Activated CD4-positive, alpha-beta memory T cell treated with anti-CD3 and anti-CD28 coated beads for 36 hours (primary cell): ENCODE data around the gene FRMD4A. TPM values are rescaled to one million over a fixed set of nuclear protein-coding genes. Genes with fewer than 3 reads are reported as not detected.

Source experiments
- CTCF ChIA-PET: fragments of 350-600 bp; sonication (Branson Sonifier 250); formaldehyde crosslinking; loops from one replicate; lab custom pipeline; 2021; ENCODE audit warnings: antibody characterized with exemption, inconsistent platforms; lab: Charles Lee
- POLR2A ChIA-PET: fragments of 350-600 bp; sonication (Branson Sonifier 250); formaldehyde crosslinking; loops from one replicate; lab custom pipeline; 2021; ENCODE audit warnings: antibody characterized with exemption; lab: Charles Lee
- DNase-seq: peaks from one replicate; pipeline ENCODE4 v3.0.0-alpha.2; 2020
- H3K27ac Mint-ChIP-seq: one replicate; pipeline ENCODE4 v1.8.0; 2021; ENCODE audit warnings: mixed read lengths
- H3K27me3 Mint-ChIP-seq: one replicate; pipeline ENCODE4 v1.8.0; 2021; ENCODE audit warnings: mixed read lengths
- H3K36me3 Mint-ChIP-seq: one replicate; pipeline ENCODE4 v1.8.0; 2021; ENCODE audit warnings: mixed read lengths
- H3K4me1 Mint-ChIP-seq: one replicate; pipeline ENCODE4 v1.8.0; 2021; ENCODE audit warnings: low read depth, mixed read lengths
- H3K4me3 Mint-ChIP-seq: one replicate; pipeline ENCODE4 v1.8.0; 2021; ENCODE audit warnings: mild to moderate bottlenecking, mixed read lengths
- H3K9me3 Mint-ChIP-seq: one replicate; pipeline ENCODE4 v1.8.0; 2021; ENCODE audit warnings: mixed read lengths
- intact Hi-C: fragments of 100-400 bp; cut with micrococcal nuclease; formaldehyde crosslinking; loops from one replicate; pipeline ENCODE4 v1.15.1; 2023
- total RNA-seq, 2 experiments: library from RNA; stranded (reverse); gene quantifications; one replicate each; pipeline ENCODE4 v1.2.3, GENCODE V29; 2021

FRMD4A gene
- total RNA-seq, 2 experiments from 2014 or later = 0.31 to 1.7 TPM

- Mint-ChIP-seq H3K9me3 (no peaks in the 10 kb centered on the region), H3K27me3 (no peaks in the 10 kb centered on the region), H3K4me3 (no peak overlapping the region), H3K4me1 (no peaks in the 10 kb centered on the region), H3K27ac (no peak overlapping the region), H3K36me3 (no peaks in the 10 kb centered on the region)
- POLR2A ChIA-PET = no interaction called here
- DNase-seq = no peak
- CTCF ChIA-PET = no interaction called here
- intact Hi-C loops = loop anchor here (10.0 kb wide), 1 partner anchor 315 kb away; no protein-coding TSS in a partner anchor
Measured at GRCh38 chr10:14099885-14100284, 230.8 kb downstream of the FRMD4A start.

- H3K27ac Mint-ChIP-seq = no peak overlapping the region
- CTCF ChIA-PET = interaction anchor here (0.6 to 0.7 kb wide), 2 partner anchors 9 to 816 kb away, joined by 3 read pairs; no protein-coding TSS in a partner anchor
- no peaks in the 10 kb centered on the region for H3K9me3 Mint-ChIP-seq
- intact Hi-C loops = loop anchor here (10.0 kb wide), 1 partner anchor 309 kb away; no protein-coding TSS in a partner anchor
- no peak for DNase-seq
- H3K36me3 Mint-ChIP-seq = no peaks in the 10 kb centered on the region
- H3K4me1 Mint-ChIP-seq = no peaks in the 10 kb centered on the region
- no peaks in the 10 kb centered on the region for H3K27me3 Mint-ChIP-seq
- POLR2A ChIA-PET = no interaction called here
- no peak overlapping the region for H3K4me3 Mint-ChIP-seq
Measured at GRCh38 chr10:14093730-14094484, 236.8 kb downstream of the FRMD4A start.

GRCh38 chr10:14092799-14093198 lies 237.9 kb downstream of the FRMD4A start:
- CTCF ChIA-PET = no interaction called here
- no peak for DNase-seq
- intact Hi-C loops = loop anchor here (10.0 kb wide), 1 partner anchor 308 kb away; no protein-coding TSS in a partner anchor
- Mint-ChIP-seq H3K27ac (no peak overlapping the region), H3K27me3 (no peaks in the 10 kb centered on the region), H3K4me3 (no peak overlapping the region), H3K4me1 (no peaks in the 10 kb centered on the region), H3K36me3 (no peaks in the 10 kb centered on the region), H3K9me3 (no peaks in the 10 kb centered on the region)
- POLR2A ChIA-PET = no interaction called here

GRCh38 chr10:14089556-14090292 lies 241.0 kb downstream of the FRMD4A start:
- no peak overlapping the region for H3K27ac Mint-ChIP-seq
- H3K27me3 Mint-ChIP-seq = peaks cover 6% of the 10 kb centered on the region
- intact Hi-C loops = loop anchor here (10.0 kb wide), 1 partner anchor 305 kb away; no protein-coding TSS in a partner anchor
- H3K4me1 Mint-ChIP-seq = no peaks in the 10 kb centered on the region
- H3K4me3 Mint-ChIP-seq = no peak overlapping the region
- ChIA-PET CTCF (no interaction called here), POLR2A (no interaction called here)
- no peaks in the 10 kb centered on the region for H3K36me3 Mint-ChIP-seq
- no peak for DNase-seq
- H3K9me3 Mint-ChIP-seq = no peaks in the 10 kb centered on the region

- CTCF ChIA-PET = no interaction called here
- H3K4me1 Mint-ChIP-seq = no peaks in the 10 kb centered on the region
- peaks cover 9% of the 10 kb centered on the region for H3K27me3 Mint-ChIP-seq
- POLR2A ChIA-PET = no interaction called here
- intact Hi-C loops = no loop called here
- no peaks in the 10 kb centered on the region for H3K9me3 Mint-ChIP-seq
- no peak for DNase-seq
- no peak overlapping the region for H3K27ac Mint-ChIP-seq
- no peaks in the 10 kb centered on the region for H3K36me3 Mint-ChIP-seq
- H3K4me3 Mint-ChIP-seq = no peak overlapping the region
Measured at GRCh38 chr10:14087566-14087965, 243.2 kb downstream of the FRMD4A start.

- no peak for DNase-seq
- Mint-ChIP-seq H3K27me3 (peaks cover 9% of the 10 kb centered on the region), H3K4me1 (no peaks in the 10 kb centered on the region), H3K9me3 (no peaks in the 10 kb centered on the region), H3K27ac (no peak overlapping the region), H3K36me3 (no peaks in the 10 kb centered on the region), H3K4me3 (no peak overlapping the region)
- intact Hi-C loops = no loop called here
- POLR2A ChIA-PET = no interaction called here
- CTCF ChIA-PET = no interaction called here
Measured at GRCh38 chr10:14086596-14086995, 244.1 kb downstream of the FRMD4A start.

- CTCF ChIA-PET = no interaction called here
- H3K4me3 Mint-ChIP-seq = no peak overlapping the region
Measured at GRCh38 chr10:14084875-14085274, 245.8 kb downstream of the FRMD4A start.

GRCh38 chr10:14080795-14081194 lies 249.9 kb downstream of the FRMD4A start:
- H3K27me3 Mint-ChIP-seq = peaks cover 15% of the 10 kb centered on the region
- POLR2A ChIA-PET = no interaction called here
- H3K9me3 Mint-ChIP-seq = peaks cover 14% of the 10 kb centered on the region
- CTCF ChIA-PET = no interaction called here
- no peak overlapping the region for H3K27ac Mint-ChIP-seq
- intact Hi-C loops = no loop called here
- H3K4me3 Mint-ChIP-seq = no peak overlapping the region
- no peaks in the 10 kb centered on the region for H3K36me3 Mint-ChIP-seq
- no peaks in the 10 kb centered on the region for H3K4me1 Mint-ChIP-seq
- DNase-seq = no peak

More at GRCh38 chr10:14084875-14085274, 245.8 kb downstream of the FRMD4A start:
- Mint-ChIP-seq H3K9me3 (no peaks in the 10 kb centered on the region), H3K36me3 (no peaks in the 10 kb centered on the region), H3K4me1 (no peaks in the 10 kb centered on the region), H3K27ac (no peak overlapping the region), H3K27me3 (peaks cover 11% of the 10 kb centered on the region)
- POLR2A ChIA-PET = no interaction called here
- no peak for DNase-seq
- intact Hi-C loops = no loop called here

GRCh38 chr10:14077430-14077829 lies 253.3 kb downstream of the FRMD4A start:
- Mint-ChIP-seq H3K4me3 (no peak overlapping the region), H3K9me3 (peaks cover 14% of the 10 kb centered on the region), H3K4me1 (no peaks in the 10 kb centered on the region), H3K36me3 (no peaks in the 10 kb centered on the region), H3K27ac (no peak overlapping the region), H3K27me3 (peaks cover 15% of the 10 kb centered on the region)
- CTCF ChIA-PET = no interaction called here
- intact Hi-C loops = no loop called here
- DNase-seq = no peak
- POLR2A ChIA-PET = no interaction called here

- Mint-ChIP-seq H3K9me3 (peaks cover 10% of the 10 kb centered on the region), H3K4me3 (no peak overlapping the region), H3K27ac (no peak overlapping the region), H3K4me1 (no peaks in the 10 kb centered on the region), H3K36me3 (no peaks in the 10 kb centered on the region), H3K27me3 (peaks cover 11% of the 10 kb centered on the region)
- CTCF ChIA-PET = no interaction called here
- no peak for DNase-seq
- POLR2A ChIA-PET = no interaction called here
- intact Hi-C loops = no loop called here
Measured at GRCh38 chr10:14074062-14074884, 256.5 kb downstream of the FRMD4A start.

GRCh38 chr10:14072541-14072940 lies 258.2 kb downstream of the FRMD4A start:
- Mint-ChIP-seq H3K4me3 (no peak overlapping the region), H3K36me3 (no peaks in the 10 kb centered on the region), H3K4me1 (no peaks in the 10 kb centered on the region), H3K27ac (no peak overlapping the region), H3K9me3 (peaks cover 5% of the 10 kb centered on the region), H3K27me3 (peaks cover 11% of the 10 kb centered on the region)
- DNase-seq = no peak
- ChIA-PET POLR2A (interaction anchor here (0.7 kb wide), 1 partner anchor 113 kb away, joined by 3 read pairs; no protein-coding TSS in a partner anchor), CTCF (interaction anchor here (0.9 kb wide), 1 partner anchor 125 kb away, joined by 3 read pairs; no protein-coding TSS in a partner anchor)
- intact Hi-C loops = no loop called here

GRCh38 chr10:14071956-14072355 lies 258.8 kb downstream of the FRMD4A start:
- Mint-ChIP-seq H3K27me3 (peaks cover 11% of the 10 kb centered on the region), H3K4me1 (no peaks in the 10 kb centered on the region), H3K9me3 (peaks cover 7% of the 10 kb centered on the region), H3K4me3 (no peak overlapping the region), H3K36me3 (no peaks in the 10 kb centered on the region), H3K27ac (no peak overlapping the region)
- ChIA-PET CTCF (no interaction called here), POLR2A (no interaction called here)
- no peak for DNase-seq
- intact Hi-C loops = no loop called here
